ENCODE results near the gene PLXNA4.

GRCh38 chr7:132486274-132486610, 90.0 kb downstream of the PLXNA4 start:
- TF ChIP-seq CTCF (IDR thresholded peaks at IDR 0.05) (no peak), POLR2A (IDR thresholded peaks at IDR 0.05) (no peak)
